Measurements from ENCODE around the gene FUT6.

DNA sequence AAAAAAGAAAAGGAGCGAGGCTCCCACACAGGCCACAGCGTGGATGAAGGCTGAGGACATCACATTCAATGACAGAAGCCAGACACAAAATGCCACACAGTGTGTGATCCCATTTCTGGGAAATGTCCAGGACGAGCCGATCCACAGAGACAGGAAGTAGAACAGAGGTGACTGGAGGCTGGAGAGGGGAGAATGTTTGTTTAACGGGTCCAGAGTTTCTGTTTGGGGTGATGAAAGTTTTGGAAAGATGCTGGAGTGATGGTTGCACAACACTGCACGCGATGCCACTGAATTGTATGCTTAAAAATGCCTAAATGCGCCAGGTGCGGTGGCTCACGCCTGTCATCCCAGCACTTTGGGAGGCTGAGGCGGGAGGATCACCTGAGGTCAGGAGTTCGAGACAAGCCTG, 31.5 kb upstream of the FUT6 start:
- TF ChIP-seq YY1 (IDR thresholded peaks at IDR 0.05; ENCODE audit: insufficient read depth, insufficient read length): no peak
- no peak for TF ChIP-seq SUZ12 (IDR thresholded peaks at IDR 0.05; ENCODE audit: extremely low read depth, insufficient read depth, insufficient read length)
- no peak for TF ChIP-seq ZNF274 (IDR thresholded peaks at IDR 0.05; ENCODE audit: low read depth, low read length)
